HepG2 (cell line): ENCODE data around the gene PTGDR. TPM values are rescaled to one million over a fixed set of nuclear protein-coding genes. Genes with fewer than 3 reads are reported as not detected.

Experiments
- ATAC-seq: fragments of 200-7000 bp; cut with Tn5 transposase; 3 replicates; pipeline ENCODE4 v1.9.1; 2020; ENCODE audit warnings: mild to moderate bottlenecking, moderate library complexity
- BruUV-seq: library from RNA; stranded (reverse); fragments of 400-500 nt; replicated peaks from 2 replicates; lab custom pipeline; 2021; lab: Mats Ljungman, UMichigan
- CTCF ChIA-PET: fragments of 300-600 bp; formaldehyde crosslinking; extraction: SDS; loops from one replicate; lab custom pipeline; 2021; ENCODE audit warnings: low total read pairs, inconsistent platforms, low intra/inter-chr PET ratio; lab: Yijun Ruan, JAX
- POLR2A ChIA-PET: fragments of 350-600 bp; sonication (Branson Sonifier 250); formaldehyde crosslinking; loops from one replicate; lab custom pipeline; 2020; ENCODE audit warnings: antibody characterized with exemption, inconsistent platforms; lab: Yijun Ruan, JAX
- DNase-seq: peaks from one replicate; pipeline ENCODE4 v3.0.0-alpha.2; 2015; ENCODE audit warnings: low spot score
- FAIRE-seq: peaks from 3 replicates; lab custom pipeline; 2011; peaks lifted over from hg19 to GRCh38; lab: Jason Lieb, UNC
- H2AFZ ChIP-seq: one replicate; pipeline ENCODE4 v1.6.1; 2011; ENCODE audit warnings: low read length, inconsistent platforms
- H3K27ac ChIP-seq: fragments of 300-600 bp; 3 replicates; pipeline ENCODE4 v1.8.0; 2011; ENCODE audit warnings: mixed run types, mild to moderate bottlenecking, mixed read lengths, low read length, inconsistent platforms; ENCODE audit not compliant: insufficient read depth; ENCODE audit errors: extremely low read length
- H3K27me3 ChIP-seq, 2 experiments: fragments of 200-600 bp in 1 of 2; 2 replicates in 1 of 2; 3 replicates in 1 of 2; pipeline versions ENCODE4 v1.6.0 to v1.8.0; 2011; ENCODE audit warnings: low read length in 2 of 2, mild to moderate bottlenecking in 2 of 2, moderate library complexity in 2 of 2, inconsistent platforms in 1 of 2; ENCODE audit not compliant: insufficient read depth in 2 of 2, control insufficient read depth in 1 of 2
- H3K36me3 ChIP-seq, 2 experiments: fragments of 200-600 bp in 1 of 2; replicated peaks in 1 of 2; 2 replicates in 1 of 2; 3 replicates in 1 of 2; pipeline versions ENCODE4 v1.5.1 to v1.8.0; 2011; ENCODE audit warnings: low read length in 2 of 2, inconsistent platforms in 1 of 2; ENCODE audit not compliant: insufficient read depth in 2 of 2, control insufficient read depth in 1 of 2
- H3K4me1 ChIP-seq: 2 replicates; pipeline ENCODE4 v1.5.1; 2012; ENCODE audit warnings: low read length, inconsistent platforms; ENCODE audit not compliant: insufficient read depth
- H3K4me2 ChIP-seq: 2 replicates; pipeline ENCODE4 v1.6.0; 2011; ENCODE audit warnings: low read depth, low read length, inconsistent platforms
- H3K4me3 ChIP-seq, 3 experiments: fragments of 200-600 bp in 1 of 3; sonication (generic), shearing (Covaris generic) in 1 of 3; replicated peaks in 1 of 3; 2 replicates each; pipeline ENCODE4 v1.5.1; 2011 to 2016; ENCODE audit warnings: low read length in 3 of 3, inconsistent platforms in 2 of 3, low read depth in 2 of 3, mild to moderate bottlenecking in 2 of 3, control low read depth in 1 of 3, mixed read lengths in 1 of 3; ENCODE audit not compliant: insufficient read depth in 1 of 3
- H3K79me2 ChIP-seq: one replicate; pipeline ENCODE4 v1.6.1; 2011; ENCODE audit warnings: low read length, inconsistent platforms; ENCODE audit not compliant: insufficient read depth
- H3K9ac ChIP-seq: 2 replicates; pipeline ENCODE4 v1.6.0; 2011; ENCODE audit warnings: mild to moderate bottlenecking, low read depth, low read length, inconsistent platforms; ENCODE audit not compliant: insufficient read depth
- H3K9me3 ChIP-seq: 2 replicates; pipeline ENCODE4 v1.5.1; 2012; ENCODE audit warnings: mild to moderate bottlenecking, low read length
- H4K20me1 ChIP-seq: 2 replicates; pipeline ENCODE4 v1.6.0; 2011; ENCODE audit warnings: inconsistent platforms, mild to moderate bottlenecking, low read length, moderate library complexity; ENCODE audit not compliant: insufficient read depth
- ATAD3A ChIP-seq: sonication (generic); formaldehyde crosslinking; IDR thresholded peaks from 2 replicates; pipeline ENCODE4 v1.4.0; 2020; ENCODE audit warnings: missing genetic modification reagents
- BATF2 ChIP-seq: sonication (generic); formaldehyde crosslinking; IDR thresholded peaks from 2 replicates; pipeline ENCODE4 v1.8.0; 2022; ENCODE audit warnings: mild to moderate bottlenecking, missing genetic modification reagents, moderate library complexity
- ETV5 ChIP-seq: IDR thresholded peaks from 2 replicates; pipeline ENCODE4 v1.6.1; 2018; ENCODE audit warnings: missing biosample characterization, missing genetic modification reagents, inconsistent platforms, borderline replicate concordance
- FIP1L1 ChIP-seq: fragments of 200-400 bp; formaldehyde crosslinking; IDR thresholded peaks from 2 replicates; pipeline ENCODE4 v1.6.1; 2018; ENCODE audit warnings: low read depth, mild to moderate bottlenecking, low read length, moderate library complexity, borderline replicate concordance; ENCODE audit not compliant: insufficient read depth
- HNRNPLL ChIP-seq: fragments of 200-400 bp; formaldehyde crosslinking; IDR thresholded peaks from 2 replicates; pipeline ENCODE4 v1.6.1; 2017; ENCODE audit warnings: mild to moderate bottlenecking, low read depth, low read length; ENCODE audit not compliant: poor library complexity, severe bottlenecking
- KDM2A ChIP-seq: sonication (generic); formaldehyde crosslinking; IDR thresholded peaks from 2 replicates; pipeline ENCODE4 v1.4.0; 2020; ENCODE audit warnings: low read depth, missing genetic modification reagents, borderline replicate concordance
- KLF11 ChIP-seq: IDR thresholded peaks from 2 replicates; pipeline ENCODE4 v1.6.1; 2016; ENCODE audit warnings: missing compliant biosample characterization
- NBN ChIP-seq: fragments of 450-650 bp; conservative IDR thresholded peaks from 2 replicates; pipeline ENCODE4 v1.6.1; 2017
- NCOA2 ChIP-seq: sonication (generic); formaldehyde crosslinking; IDR thresholded peaks from 2 replicates; pipeline ENCODE4 v1.8.0; 2022; ENCODE audit warnings: inconsistent platforms
- NCOA5 ChIP-seq: sonication (generic); formaldehyde crosslinking; IDR thresholded peaks from 2 replicates; pipeline ENCODE4 v1.4.0; 2020; ENCODE audit warnings: missing genetic modification reagents
- SNAPC2 ChIP-seq: sonication (generic); formaldehyde crosslinking; IDR thresholded peaks from 2 replicates; pipeline ENCODE4 v1.8.1; 2022; ENCODE audit warnings: mild to moderate bottlenecking, missing genetic modification reagents
- XRCC5 ChIP-seq: fragments of 200-400 bp; formaldehyde crosslinking; optimal IDR thresholded peaks from 2 replicates; pipeline ENCODE3; 2017; ENCODE audit warnings: mild to moderate bottlenecking, low read length
- ZC3H4 ChIP-seq: sonication (generic); formaldehyde crosslinking; IDR thresholded peaks from 2 replicates; pipeline ENCODE4 v1.4.0; 2020; ENCODE audit warnings: missing genetic modification reagents, borderline replicate concordance
- ZMAT5 ChIP-seq: sonication (generic); formaldehyde crosslinking; IDR thresholded peaks from 2 replicates; pipeline ENCODE4 v1.5.0; 2020; ENCODE audit warnings: mild to moderate bottlenecking, low read depth, missing genetic modification reagents, borderline replicate concordance
- ZNF501 ChIP-seq: sonication (generic); formaldehyde crosslinking; IDR thresholded peaks from 2 replicates; pipeline ENCODE4 v1.5.1; 2020; ENCODE audit warnings: mild to moderate bottlenecking, moderate library complexity, missing genetic modification reagents
- ZNF639 ChIP-seq: conservative IDR thresholded peaks from 2 replicates; pipeline ENCODE4 v1.6.1; 2018; ENCODE audit warnings: missing genetic modification reagents
- ZNF761 ChIP-seq: sonication (generic); formaldehyde crosslinking; conservative IDR thresholded peaks from 2 replicates; pipeline ENCODE4 v1.4.0; 2020; ENCODE audit warnings: mild to moderate bottlenecking, missing genetic modification reagents
- ZNF790 ChIP-seq: sonication (generic); formaldehyde crosslinking; IDR thresholded peaks from 2 replicates; pipeline ENCODE4 v1.8.0; 2022; ENCODE audit warnings: missing genetic modification reagents, mild to moderate bottlenecking, borderline replicate concordance
- WGBS: methylation state at CpG from one replicate; pipeline ENCODE4 v1.1.6; 2017; ENCODE audit warnings: low lambda C conversion rate; 5-methylcytosine and 5-hydroxymethylcytosine counted together
- in situ Hi-C: cut with HindIII; loops from 2 replicates; pipeline ENCODE4 v1.10.0; 2017; ENCODE audit warnings: low pct_unique_long_range_greater_than_20kb; ENCODE audit not compliant: extremely low pct_ligation_motif_present
- intact Hi-C: fragments of 100-400 bp; cut with micrococcal nuclease; formaldehyde crosslinking; loops from one replicate; pipeline ENCODE4 v1.10.0; 2022; ENCODE audit not compliant: unreplicated experiment
- polyA plus RNA-seq, 8 experiments: library from polyadenylated mRNA; depleted of rRNA in 3 of 8; stranded (reverse) in 7 of 8; unstranded in 1 of 8; fragments of >200 nt; fragmentation: Illumina TruSeq in 4 of 8; extraction: Trizol in 4 of 8; gene quantifications; 2 replicates each; pipeline versions ENCODE4 v1.2.1 to v1.2.3, GENCODE V29; 2011 to 2016; ENCODE audit warnings: low read depth in 4 of 8, missing spikeins in 1 of 8, mixed read lengths in 1 of 8; ENCODE audit not compliant: insufficient read depth in 1 of 8
- total RNA-seq, 5 experiments: library from RNA; depleted of rRNA; stranded (reverse); fragments of >200 nt; fragmentation: Illumina TruSeq; extraction: Trizol; gene quantifications; 2 replicates each; pipeline ENCODE4 v1.2.3, GENCODE V29; 2016; ENCODE audit warnings: low read depth in 1 of 5
- TF ChIP-seq, protein P1 (sequence below): sonication (generic); formaldehyde crosslinking; IDR thresholded peaks from 2 replicates; pipeline ENCODE4 v1.5.1; 2020; ENCODE audit warnings: mild to moderate bottlenecking, missing genetic modification reagents, moderate library complexity

Gene PTGDR
- total and polyA plus RNA-seq, 2 of the 13 experiments (the other 11 are each of a cell fraction or from before 2014, with no cell fraction given), result not detected

DNA sequence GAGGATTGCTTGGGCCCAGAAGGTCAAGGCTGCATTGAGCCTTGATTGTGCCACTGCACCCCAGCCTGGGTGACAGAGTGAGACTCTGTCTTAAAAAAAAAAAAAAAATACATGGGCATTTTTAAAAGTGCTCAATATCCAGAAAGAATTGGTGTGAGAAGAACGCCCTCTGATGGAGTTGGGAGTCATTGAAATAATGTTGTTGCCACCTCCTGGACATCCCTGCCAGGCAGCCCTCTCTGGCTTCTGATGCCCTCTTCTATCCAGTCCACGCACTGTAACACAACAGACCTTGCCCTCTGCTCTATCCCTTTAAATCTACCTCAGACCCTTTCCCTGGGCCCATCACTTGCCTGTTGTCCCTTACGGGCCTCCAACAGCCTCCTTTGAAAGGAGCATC is 4.9 kb downstream of the PTGDR start:
- FAIRE-seq, result no peak
- no peaks in the 10 kb centered on the region for H3K79me2 ChIP-seq
- POLR2A ChIA-PET, result no interaction called here

GRCh38 chr14:52275372-52275771 is 7.9 kb downstream of the PTGDR start:
- FAIRE-seq (no peak), ATAC-seq (no peak), DNase-seq (no peak)
- Histone ChIP-seq H3K4me3 (no peak overlapping the region), H3K4me1 (no peaks in the 10 kb centered on the region), H3K4me2 (no peak overlapping the region), H3K9ac (no peak overlapping the region), H3K27ac (no peak overlapping the region), H3K36me3 (no peaks in the 10 kb centered on the region), H3K9me3 (no peaks in the 10 kb centered on the region), H3K27me3 (peaks cover 0 to 26% of the 10 kb centered on the region in 2 experiments; a peak in 3 of 5 replicates), H2AFZ (no peak overlapping the region), H4K20me1 (no peaks in the 10 kb centered on the region), H3K79me2 (no peaks in the 10 kb centered on the region)
- CTCF ChIA-PET, result no interaction called here
- in situ Hi-C loops, result no loop called here
- POLR2A ChIA-PET, result no interaction called here
- WGBS, result 2% methylated on average over 3 of the region's 3 CpGs
- BruUV-seq, result no TSS peak
- intact Hi-C loops, result no loop called here
- TF ChIP-seq BATF2 (no peak), ZNF790 (CRISPR knock-in tag) (no peak), FIP1L1 (no peak), NBN (no peak), SNAPC2 (CRISPR knock-in tag) (no peak), XRCC5 (no peak), ZC3H4 (CRISPR knock-in tag) (no peak), ZNF761 (CRISPR knock-in tag) (no peak), KDM2A (CRISPR knock-in tag) (no peak), ZNF639 (CRISPR knock-in tag) (no peak), HNRNPLL (no peak)

More for the DNA sequence above, 4.9 kb downstream of the PTGDR start:
- no peak overlapping the region for H3K4me2 ChIP-seq
- CTCF ChIA-PET, result no interaction called here
- no TSS peak for BruUV-seq
- no peak overlapping the region for H2AFZ ChIP-seq
- in situ Hi-C loops (no loop called here), intact Hi-C loops (no loop called here)
- no peaks in the 10 kb centered on the region for H3K9me3 ChIP-seq
- no peak overlapping the region for H3K9ac ChIP-seq
- WGBS, result 3% methylated on average over 3 of the region's 3 CpGs
- peaks cover 0 to 33% of the 10 kb centered on the region in 2 experiments; a peak in 3 of 5 replicates for H3K27me3 ChIP-seq
- no peak overlapping the region for H3K4me3 ChIP-seq
- no peak for TF ChIP-seq KLF11 (CRISPR knock-in tag)
- no peak for TF ChIP-seq ATAD3A
- no peak for TF ChIP-seq ZNF501 (CRISPR knock-in tag)
- no peak for TF ChIP-seq NCOA2
- no peak for TF ChIP-seq ZNF790 (CRISPR knock-in tag)
- no peak for TF ChIP-seq NCOA5 (CRISPR knock-in tag)
- TF ChIP-seq ZMAT5 (CRISPR knock-in tag), result no peak
- TF ChIP-seq, protein P1, sequence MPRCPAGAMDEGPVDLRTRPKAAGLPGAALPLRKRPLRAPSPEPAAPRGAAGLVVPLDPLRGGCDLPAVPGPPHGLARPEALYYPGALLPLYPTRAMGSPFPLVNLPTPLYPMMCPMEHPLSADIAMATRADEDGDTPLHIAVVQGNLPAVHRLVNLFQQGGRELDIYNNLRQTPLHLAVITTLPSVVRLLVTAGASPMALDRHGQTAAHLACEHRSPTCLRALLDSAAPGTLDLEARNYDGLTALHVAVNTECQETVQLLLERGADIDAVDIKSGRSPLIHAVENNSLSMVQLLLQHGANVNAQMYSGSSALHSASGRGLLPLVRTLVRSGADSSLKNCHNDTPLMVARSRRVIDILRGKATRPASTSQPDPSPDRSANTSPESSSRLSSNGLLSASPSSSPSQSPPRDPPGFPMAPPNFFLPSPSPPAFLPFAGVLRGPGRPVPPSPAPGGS (CRISPR knock-in tag), result no peak
- TF ChIP-seq ETV5, result no peak
- TF ChIP-seq, all 625 proteins: peak for 0
- no peaks in the 10 kb centered on the region for H3K36me3 ChIP-seq
- no peak overlapping the region for H3K27ac ChIP-seq
- no peaks in the 10 kb centered on the region for H3K4me1 ChIP-seq
- ATAC-seq (peak; percentile 57), DNase-seq (no peak)
- H4K20me1 ChIP-seq, result no peaks in the 10 kb centered on the region
